BE2C (cell line): ENCODE measurements around the gene WIF1.

Source experiments
- DNase-seq: peaks from one replicate; pipeline ENCODE4 v3.0.0-alpha.2; 2020
- H3K27me3 ChIP-seq: fragments of 250-450 bp; sonication (Bioruptor Pico); 2 replicates; pipeline ENCODE4 v1.5.1; 2020; ENCODE audit warnings: mild to moderate bottlenecking
- H3K36me3 ChIP-seq: fragments of 250-450 bp; sonication (Bioruptor Pico); 2 replicates; pipeline ENCODE4 v1.5.1; 2020; ENCODE audit warnings: mild to moderate bottlenecking
- H3K4me1 ChIP-seq: fragments of 250-450 bp; sonication (Bioruptor Pico); 2 replicates; pipeline ENCODE4 v1.5.1; 2020
- H3K4me3 ChIP-seq: 2 replicates; pipeline ENCODE4 v1.5.1; 2011; ENCODE audit warnings: low read depth, low read length
- H3K9me3 ChIP-seq: fragments of 250-450 bp; sonication (Bioruptor Pico); 2 replicates; pipeline ENCODE4 v1.5.1; 2020
- CTCF ChIP-seq: IDR thresholded peaks from 2 replicates; pipeline ENCODE4 v1.5.1; 2012; ENCODE audit warnings: mild to moderate bottlenecking, low read depth, low read length

WIF1 gene

GRCh38 chr12:65019696-65020234, 101.3 kb downstream of the WIF1 start:
- Histone ChIP-seq H3K36me3 (no peaks in the 10 kb centered on the region), H3K4me3 (no peak overlapping the region), H3K4me1 (no peaks in the 10 kb centered on the region), H3K9me3 (no peaks in the 10 kb centered on the region), H3K27me3 (no peaks in the 10 kb centered on the region; the same call in 1 of the 2 replicates)
- TF ChIP-seq CTCF = no peak
- DNase-seq = no peak

- Histone ChIP-seq H3K9me3 (no peaks in the 10 kb centered on the region), H3K4me1 (no peaks in the 10 kb centered on the region), H3K4me3 (no peak overlapping the region), H3K27me3 (peaks cover 3% of the 10 kb centered on the region; the same call in 1 of the 2 replicates), H3K36me3 (no peaks in the 10 kb centered on the region)
- TF ChIP-seq CTCF = no peak
- DNase-seq = no peak
These were observed 104.0 kb downstream of the WIF1 start for GRCh38 chr12:65016881-65017650.

GRCh38 chr12:65015850-65016249, 105.3 kb downstream of the WIF1 start:
- H3K36me3 ChIP-seq = no peaks in the 10 kb centered on the region
- DNase-seq = no peak
- TF ChIP-seq CTCF = no peak
- no peaks in the 10 kb centered on the region for H3K9me3 ChIP-seq
- no peaks in the 10 kb centered on the region for H3K4me1 ChIP-seq
- H3K4me3 ChIP-seq = no peak overlapping the region
- H3K27me3 ChIP-seq = peaks cover 3% of the 10 kb centered on the region; the same call in 1 of the 2 replicates

- no peaks in the 10 kb centered on the region for H3K9me3 ChIP-seq
- DNase-seq = no peak
- H3K27me3 ChIP-seq = peaks cover 3% of the 10 kb centered on the region; the same call in 1 of the 2 replicates
- H3K4me1 ChIP-seq = no peaks in the 10 kb centered on the region
- H3K4me3 ChIP-seq = no peak overlapping the region
- H3K36me3 ChIP-seq = no peaks in the 10 kb centered on the region
- TF ChIP-seq CTCF = no peak
These were observed 106.4 kb downstream of the WIF1 start for GRCh38 chr12:65014504-65015271.

- peaks cover 3% of the 10 kb centered on the region; the same call in 1 of the 2 replicates for H3K27me3 ChIP-seq
- H3K4me1 ChIP-seq = no peaks in the 10 kb centered on the region
- DNase-seq = no peak
- no peak for TF ChIP-seq CTCF
- H3K4me3 ChIP-seq = no peak overlapping the region
- no peaks in the 10 kb centered on the region for H3K9me3 ChIP-seq
- no peaks in the 10 kb centered on the region for H3K36me3 ChIP-seq
These were observed 110.7 kb downstream of the WIF1 start for GRCh38 chr12:65010437-65010836.
